HG03139 (cell line): Measurements from ENCODE around the gene EDN3.

Experiments
- ATAC-seq: cut with Tn5 transposase; IDR thresholded peaks from one replicate; pipeline ENCODE4 v1.9.1; 2021; ENCODE audit not compliant: unreplicated experiment

EDN3 gene

DNA sequence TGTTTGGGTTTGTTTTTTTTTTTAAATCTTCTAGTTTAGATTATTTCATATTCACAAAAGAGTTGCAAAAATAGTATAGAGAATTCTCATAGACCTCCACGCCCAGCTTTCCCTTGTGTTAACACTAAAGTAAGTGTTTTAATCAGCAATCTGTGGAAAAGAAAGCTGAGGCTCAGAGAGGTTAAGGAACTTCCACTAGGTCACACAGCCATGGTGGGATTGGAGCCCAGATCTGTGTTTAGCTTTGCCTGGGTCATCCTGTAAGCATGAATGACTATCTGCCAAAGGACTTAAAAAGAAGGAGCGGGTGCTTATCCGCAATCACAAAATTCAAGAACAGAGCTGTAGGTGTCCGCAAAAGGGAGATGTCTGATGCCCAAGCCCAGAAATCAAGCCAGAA, 60.5 kb downstream of the EDN3 start:
- no peak for ATAC-seq

GRCh38 chr20:59361411-59361810, 61.0 kb downstream of the EDN3 start:
- ATAC-seq: no peak

DNA sequence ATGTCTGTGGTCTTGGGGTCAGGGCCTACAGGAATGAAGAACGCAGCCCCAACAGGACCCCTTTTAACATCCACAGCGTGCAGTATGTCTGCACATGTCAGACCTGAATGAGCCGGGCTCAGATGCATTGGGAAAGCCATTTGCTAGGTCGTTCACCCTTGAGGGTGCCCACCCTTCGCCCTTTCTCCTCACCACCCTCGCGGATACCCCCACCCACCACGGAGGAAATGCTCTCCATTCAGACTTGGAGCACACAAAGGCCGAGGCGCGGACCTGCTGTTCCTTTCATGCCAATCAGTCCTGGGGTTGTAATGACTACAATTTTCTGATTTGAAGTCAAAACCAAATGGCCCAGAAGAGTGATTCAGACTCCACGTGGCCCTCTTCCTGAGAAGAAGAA, 62.7 kb downstream of the EDN3 start:
- no peak for ATAC-seq

DNA sequence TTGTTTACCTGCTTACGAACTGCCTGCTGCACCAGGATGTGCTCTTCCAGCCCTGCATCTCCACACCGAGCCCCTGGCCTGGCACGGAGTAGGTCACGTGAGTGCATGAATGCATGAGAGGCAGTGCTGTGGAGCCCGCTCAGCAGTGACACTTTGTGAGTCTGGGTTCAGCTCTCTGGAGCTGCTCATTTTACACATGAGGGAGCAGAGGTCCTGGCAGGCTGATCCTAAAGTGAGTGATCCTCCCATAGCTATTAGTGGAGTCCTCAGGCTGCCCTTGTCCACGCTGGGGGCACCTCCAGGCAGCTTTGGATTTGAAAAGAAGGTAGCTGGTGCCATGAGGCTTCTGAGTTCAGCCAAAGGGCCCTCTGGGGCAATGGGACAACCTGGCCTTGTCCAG, 64.2 kb downstream of the EDN3 start:
- no peak for ATAC-seq

- ATAC-seq: no peak
Measured at GRCh38 chr20:59365611-59366285, 65.3 kb downstream of the EDN3 start.

DNA sequence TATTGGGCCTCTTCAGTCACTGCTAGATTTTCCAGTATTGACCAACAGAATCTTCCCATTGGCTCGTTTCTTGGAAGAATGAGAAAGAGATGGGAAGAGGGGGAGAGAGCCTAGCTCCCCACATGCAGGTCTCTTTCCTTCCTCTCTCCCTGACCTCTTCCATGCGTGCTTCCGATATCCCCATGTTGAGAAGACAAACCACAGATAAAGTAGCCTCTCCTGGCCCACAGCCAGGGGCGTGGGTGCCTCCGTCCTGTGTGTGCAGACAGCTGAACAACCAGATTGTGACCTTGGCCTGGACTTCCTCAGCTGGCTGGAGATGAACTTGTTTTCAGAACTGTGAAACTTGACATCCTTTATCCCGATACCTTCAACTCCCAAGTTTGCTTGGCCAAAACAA, 71.0 kb downstream of the EDN3 start:
- ATAC-seq: no peak

DNA sequence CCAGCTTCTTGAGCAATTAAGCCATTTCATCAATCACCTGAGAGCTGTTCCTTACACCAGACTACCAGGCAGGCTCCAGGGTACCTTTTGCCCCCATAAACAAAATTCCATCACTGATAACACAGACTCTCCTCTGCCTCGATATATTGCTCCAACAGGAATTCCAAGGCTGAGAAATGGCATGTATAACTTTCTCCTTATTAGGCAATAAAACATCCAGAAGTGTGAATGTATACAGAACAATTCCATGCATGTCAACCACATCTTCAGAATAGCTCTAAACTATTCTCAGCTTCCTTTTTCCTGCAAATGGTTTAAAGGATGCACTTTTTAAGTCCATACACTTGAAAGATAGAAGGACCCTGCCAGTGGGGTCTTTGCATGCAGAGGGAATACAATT, 73.8 kb downstream of the EDN3 start:
- no peak for ATAC-seq

DNA sequence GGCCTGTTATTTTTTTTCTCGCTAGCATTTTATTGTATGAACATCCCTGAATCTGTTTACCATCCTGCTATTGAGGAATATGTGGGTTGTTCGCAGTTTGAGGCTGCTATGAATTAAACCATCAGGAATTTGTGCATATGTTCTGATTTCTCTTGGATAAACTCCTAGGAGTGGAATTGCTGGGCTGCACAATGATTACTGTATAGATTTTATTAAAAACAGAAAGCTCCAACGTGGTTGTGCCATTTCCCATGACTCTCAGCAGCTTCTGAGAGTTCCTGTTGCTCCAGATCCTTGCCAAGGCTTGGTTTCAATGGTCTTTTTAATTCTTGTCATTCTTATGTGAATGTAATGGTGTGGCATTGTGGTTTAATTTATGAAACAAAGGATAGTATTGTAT, 75.1 kb downstream of the EDN3 start:
- no peak for ATAC-seq
